GM18498 (cell line): ENCODE data around the gene DHRS1.
"Not testable (repeated sequence)": the region's sequence is repeated elsewhere in the genome, so short reads cannot be mapped to it uniquely, and the experiment has no call there.

Source experiments
- ATAC-seq: cut with Tn5 transposase; IDR thresholded peaks from one replicate; pipeline ENCODE4 v1.9.1; 2021; ENCODE audit warnings: mild to moderate bottlenecking, moderate library complexity; ENCODE audit not compliant: unreplicated experiment

Gene DHRS1

DNA sequence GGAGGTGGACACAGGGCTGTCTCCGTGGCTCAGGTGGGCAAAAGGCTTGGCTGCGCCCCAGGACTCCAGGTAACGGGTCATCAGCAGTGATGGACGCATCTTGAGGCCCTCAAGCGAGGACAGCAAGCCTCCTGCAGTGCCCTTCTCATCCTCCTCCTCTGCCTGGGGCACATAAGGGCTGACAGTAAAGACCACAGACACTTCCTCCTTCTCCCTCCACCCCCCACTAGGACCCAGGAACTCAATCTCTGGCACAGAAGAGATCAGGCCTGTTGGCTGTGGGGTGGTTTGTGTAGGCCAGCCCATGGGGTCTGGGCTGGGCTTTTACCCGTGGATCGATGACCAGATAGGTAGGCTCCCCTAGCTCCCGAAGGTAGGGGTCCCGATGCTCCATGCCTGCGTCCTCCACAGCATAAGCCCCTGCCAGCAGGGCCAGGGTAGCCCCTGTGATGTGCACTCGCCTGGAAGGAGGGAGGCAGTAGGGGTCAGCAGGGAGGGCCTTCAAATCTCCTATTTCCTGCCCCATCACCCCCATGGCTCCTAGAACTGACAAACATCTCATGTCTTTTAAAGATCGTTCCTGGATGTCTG, 29.6 kb upstream of the DHRS1 start:
- no peak for ATAC-seq

DNA sequence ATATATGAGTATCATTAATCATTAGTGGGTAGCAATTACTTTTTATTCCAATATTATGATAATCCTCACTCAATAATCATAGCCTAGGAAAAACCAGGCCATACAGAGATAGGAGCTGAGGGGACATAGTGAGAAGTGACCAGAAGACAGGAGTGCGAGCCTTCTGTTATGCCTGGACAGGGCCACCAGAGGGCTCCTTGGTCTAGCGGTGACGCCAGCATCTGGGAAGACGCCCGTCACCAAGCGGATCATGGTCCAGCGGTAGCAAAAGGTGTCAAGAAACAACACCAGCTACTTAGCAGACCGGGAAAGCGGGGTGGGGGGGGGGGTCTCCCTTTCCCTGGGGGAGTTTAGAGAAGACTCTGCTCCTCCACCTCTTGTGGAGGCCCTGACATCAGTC, 28.3 kb upstream of the DHRS1 start:
- not testable (repeated sequence) for ATAC-seq

DNA sequence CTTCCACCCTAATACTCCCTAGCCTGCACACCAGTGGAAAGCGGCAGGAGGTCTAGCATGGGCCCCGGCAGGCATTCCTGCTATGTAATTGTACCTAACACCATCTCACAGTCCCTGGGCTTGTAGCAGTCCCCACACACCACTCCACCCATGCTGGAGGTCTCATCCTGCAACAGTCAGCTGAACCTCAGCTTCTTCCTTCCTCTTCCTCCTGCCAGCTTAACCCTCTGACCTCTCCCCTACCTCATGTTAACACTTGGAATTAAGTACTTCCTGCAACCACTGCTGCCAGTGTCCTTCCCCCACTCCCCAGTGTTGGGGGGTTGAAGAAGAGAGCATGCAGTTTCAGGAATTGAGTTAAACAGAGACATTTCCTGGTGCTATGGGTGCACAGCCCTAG, 27.7 kb upstream of the DHRS1 start:
- ATAC-seq, result no peak

DNA sequence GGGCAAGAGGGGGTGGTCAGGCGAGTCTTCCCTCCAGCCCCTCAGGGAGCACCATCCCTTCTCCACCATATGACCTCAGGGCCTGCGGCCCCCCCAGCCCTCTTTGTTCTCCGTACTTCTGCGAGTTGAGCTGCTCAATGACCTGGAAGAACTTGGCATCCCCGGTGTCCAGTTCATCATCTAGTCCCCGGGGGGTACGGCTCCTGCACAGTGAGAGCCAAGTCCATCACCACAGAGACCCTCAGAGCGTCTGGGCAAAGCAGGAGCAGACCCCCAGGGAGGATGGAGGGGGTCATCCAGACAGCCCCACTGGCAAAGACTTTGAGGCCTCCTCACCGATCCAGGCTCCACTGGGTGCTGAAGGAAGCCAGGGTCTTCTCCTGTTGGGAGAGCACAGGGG, 26.4 kb upstream of the DHRS1 start:
- ATAC-seq, result no peak

DNA sequence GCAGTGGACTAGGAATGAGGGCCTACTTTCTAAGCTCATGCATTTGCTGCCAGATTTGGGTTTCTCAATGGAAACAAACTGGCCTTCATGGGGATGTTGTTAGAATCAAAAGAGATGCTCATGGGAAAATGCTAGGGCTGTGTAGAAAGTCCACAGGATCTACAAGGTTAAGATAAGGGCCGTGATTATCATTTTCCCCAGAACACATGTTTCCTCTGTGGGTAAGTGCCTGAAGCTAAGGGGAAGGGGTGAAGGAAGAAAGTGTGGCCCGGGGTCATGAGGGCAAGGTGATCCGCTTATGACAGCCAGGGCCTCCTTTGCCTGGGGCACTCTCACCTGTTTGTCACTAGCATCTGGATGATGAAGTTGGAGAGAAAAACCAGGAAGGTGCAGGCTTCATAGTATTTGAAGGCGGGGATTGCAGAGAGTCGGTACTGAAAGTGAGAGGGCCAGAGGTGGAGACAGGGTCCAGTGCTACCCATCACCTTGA, 25.5 kb upstream of the DHRS1 start:
- ATAC-seq, result no peak

DNA sequence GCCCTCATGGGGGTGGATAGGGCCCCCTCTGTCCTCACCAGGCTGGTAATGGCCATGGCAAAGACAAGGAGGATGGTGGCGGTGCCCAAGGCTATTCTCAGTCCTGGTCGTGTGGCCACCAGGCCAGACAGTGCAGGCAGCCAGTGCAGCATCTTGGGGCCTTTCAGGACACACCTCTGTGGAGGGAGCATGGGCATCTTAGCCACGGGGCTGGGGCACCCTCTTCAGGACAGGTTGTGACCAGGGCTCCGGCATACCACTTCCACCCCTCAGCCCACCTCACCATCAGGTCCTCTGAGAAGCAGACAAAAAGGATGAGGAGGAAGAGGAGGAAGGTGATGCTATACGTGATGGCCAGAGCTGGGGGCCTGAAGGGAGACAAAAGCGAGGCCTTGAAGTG, 24.4 kb upstream of the DHRS1 start:
- no peak for ATAC-seq

DNA sequence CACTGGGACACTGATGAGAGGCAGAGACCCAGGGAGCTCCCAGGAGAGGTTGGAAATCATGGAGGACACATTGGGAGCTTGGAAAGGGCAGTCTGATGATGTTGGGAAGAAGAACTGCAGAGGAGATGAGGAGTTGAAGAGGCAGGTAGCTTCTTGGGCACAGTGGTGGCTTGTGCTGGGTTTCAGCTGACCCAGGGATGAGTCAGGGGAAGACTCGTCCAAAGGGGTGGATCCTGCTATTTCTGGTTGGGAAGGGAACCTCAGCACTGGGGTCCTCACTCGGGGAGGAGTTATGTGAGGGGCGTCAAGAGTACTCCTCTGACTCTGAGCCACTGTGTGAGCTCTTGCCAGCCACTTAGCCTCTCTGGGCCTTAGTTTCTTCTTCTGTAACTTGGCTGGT, 23.8 kb upstream of the DHRS1 start:
- no peak for ATAC-seq

DNA sequence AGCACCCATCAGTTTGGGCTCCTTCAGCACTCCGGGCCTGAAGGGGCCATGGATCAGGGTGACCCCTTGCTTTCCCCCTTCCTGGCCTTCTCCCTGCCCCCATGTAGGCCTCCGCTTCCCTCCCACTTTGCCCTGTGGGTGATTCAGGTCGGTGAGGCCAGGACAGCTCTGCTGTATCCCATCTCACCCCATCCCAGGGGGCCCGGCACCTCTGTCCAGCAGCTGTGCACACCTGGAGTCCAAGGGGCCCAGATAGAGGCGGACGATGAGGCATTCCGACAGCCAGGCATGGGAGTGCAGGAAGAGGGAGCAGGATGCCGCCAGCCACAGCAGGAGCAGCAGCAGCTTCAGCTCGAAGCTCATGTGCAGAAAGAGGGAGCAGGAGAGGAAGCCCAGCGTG, 23.1 kb upstream of the DHRS1 start:
- ATAC-seq, result no peak

DNA sequence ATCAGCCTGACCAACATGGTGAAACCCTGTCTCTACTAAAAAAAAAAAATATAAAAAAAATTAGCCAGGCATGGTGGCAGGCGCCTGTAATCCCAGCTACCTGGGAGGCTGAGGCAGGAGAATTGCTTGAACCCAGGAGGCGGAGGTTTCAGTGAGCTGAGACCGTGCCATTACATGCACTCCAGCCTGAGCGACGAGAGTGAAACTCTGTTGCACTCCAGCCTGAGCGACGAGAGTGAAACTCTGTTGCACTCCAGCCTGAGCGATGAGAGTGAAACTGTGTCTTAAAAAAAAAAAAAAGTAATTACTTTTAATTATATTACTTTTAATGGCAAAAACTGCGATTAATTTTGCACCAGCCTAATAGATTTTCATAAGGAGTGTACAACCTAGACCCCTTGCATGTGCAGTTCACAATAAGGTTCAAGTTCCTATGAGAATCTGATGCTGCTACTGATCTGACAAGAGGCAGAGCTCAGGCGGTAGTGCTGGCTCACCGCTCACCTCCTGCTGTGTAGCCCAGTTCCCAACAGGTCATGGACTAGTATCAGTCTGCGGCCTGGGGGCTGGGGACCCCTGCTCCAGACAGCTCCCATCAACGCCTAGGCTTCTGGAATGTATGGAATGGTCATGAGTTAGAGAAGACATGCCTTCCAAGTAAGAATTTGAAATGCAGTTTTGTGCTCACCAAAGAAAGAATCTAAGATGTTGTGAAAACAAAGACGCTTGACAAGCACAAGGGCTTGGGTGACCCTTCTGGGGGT, 21.8 kb upstream of the DHRS1 start:
- ATAC-seq, result no peak

DNA sequence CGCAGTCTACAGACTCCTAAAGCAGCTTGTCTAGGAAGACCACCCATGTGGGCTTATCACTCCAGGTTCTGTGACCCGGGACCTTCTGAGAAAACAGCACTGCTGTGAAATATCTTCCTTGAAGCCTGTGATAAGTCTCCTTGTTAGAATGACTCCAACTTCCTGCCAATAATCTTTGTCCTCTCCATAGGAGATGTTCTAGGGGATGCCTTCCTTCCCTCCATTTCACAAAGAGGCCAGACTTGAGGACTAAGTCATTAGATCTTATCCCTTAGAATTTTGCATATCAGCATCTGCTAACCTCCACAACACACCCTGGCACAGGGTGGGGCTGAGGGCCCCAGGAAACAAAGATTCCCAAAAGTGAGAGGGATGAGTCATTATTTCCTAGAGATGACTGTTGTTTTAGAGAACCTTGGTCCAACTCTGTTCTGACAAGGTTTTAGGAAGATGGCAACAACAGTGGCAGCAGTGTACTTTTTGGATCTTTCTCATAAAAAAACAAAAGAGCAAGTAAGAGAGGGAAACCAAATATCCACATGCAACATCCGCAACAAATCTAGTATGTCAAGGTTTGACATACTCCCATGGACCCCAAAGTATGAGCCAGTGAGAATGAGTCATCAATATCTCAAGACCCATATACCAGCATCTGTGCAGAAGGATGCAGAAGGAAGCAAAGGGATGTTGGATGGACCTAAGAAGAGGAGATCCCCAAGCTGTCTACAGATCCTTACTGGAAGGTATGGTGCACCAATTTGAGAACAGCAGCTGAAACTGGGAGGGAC, 17.8 kb upstream of the DHRS1 start:
- no peak for ATAC-seq

DNA sequence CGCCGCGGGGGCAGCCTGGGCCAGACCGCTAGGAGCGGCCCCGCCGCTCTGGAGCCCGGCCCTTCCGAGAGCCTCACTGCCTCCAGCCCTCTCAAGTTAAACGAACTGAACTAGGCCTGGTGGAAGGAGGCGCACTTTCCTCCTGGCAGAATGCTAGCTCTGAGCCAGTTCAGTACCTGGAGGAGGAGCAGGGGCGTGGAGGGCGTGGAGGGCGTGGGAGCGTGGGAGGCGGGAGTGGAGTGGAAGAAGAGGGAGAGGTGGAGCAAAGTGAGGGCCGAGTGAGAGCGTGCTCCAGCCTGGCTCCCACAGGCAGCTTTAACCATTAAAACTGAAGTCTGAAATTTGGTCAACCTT, 17.0 kb upstream of the DHRS1 start:
- ATAC-seq, result no peak

DNA sequence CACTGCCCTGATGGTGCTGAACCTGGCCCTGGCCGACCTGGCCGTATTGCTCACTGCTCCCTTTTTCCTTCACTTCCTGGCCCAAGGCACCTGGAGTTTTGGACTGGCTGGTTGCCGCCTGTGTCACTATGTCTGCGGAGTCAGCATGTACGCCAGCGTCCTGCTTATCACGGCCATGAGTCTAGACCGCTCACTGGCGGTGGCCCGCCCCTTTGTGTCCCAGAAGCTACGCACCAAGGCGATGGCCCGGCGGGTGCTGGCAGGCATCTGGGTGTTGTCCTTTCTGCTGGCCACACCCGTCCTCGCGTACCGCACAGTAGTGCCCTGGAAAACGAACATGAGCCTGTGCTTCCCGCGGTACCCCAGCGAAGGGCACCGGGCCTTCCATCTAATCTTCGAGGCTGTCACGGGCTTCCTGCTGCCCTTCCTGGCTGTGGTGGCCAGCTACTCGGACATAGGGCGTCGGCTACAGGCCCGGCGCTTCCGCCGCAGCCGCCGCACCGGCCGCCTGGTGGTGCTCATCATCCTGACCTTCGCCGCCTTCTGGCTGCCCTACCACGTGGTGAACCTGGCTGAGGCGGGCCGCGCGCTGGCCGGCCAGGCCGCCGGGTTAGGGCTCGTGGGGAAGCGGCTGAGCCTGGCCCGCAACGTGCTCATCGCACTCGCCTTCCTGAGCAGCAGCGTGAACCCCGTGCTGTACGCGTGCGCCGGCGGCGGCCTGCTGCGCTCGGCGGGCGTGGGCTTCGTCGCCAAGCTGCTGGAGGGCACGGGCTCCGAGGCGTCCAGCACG, 16.4 kb upstream of the DHRS1 start:
- ATAC-seq, result no peak

DNA sequence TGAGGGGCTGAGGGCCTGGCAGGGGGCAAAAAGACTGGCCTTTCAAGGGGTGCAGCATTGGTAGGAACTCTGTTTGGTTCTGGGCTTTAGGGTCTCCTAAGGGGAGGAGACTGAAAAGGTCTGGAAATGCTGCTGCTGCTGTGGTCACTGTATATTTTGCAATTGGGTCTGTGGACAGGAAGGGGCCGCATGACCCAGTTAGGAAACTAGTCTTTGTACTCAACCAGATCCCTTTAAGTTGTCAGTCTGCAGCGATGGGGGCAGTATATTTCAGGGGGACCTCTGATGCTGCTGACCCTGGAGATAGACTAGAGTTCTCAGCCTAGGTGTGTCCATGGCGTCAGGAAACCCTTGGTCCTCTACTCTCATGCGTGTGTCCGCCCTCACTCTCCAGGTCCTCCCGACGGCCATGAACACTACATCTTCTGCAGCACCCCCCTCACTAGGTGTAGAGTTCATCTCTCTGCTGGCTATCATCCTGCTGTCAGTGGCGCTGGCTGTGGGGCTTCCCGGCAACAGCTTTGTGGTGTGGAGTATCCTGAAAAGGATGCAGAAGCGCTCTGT, 15.7 kb upstream of the DHRS1 start:
- ATAC-seq, result no peak

DNA sequence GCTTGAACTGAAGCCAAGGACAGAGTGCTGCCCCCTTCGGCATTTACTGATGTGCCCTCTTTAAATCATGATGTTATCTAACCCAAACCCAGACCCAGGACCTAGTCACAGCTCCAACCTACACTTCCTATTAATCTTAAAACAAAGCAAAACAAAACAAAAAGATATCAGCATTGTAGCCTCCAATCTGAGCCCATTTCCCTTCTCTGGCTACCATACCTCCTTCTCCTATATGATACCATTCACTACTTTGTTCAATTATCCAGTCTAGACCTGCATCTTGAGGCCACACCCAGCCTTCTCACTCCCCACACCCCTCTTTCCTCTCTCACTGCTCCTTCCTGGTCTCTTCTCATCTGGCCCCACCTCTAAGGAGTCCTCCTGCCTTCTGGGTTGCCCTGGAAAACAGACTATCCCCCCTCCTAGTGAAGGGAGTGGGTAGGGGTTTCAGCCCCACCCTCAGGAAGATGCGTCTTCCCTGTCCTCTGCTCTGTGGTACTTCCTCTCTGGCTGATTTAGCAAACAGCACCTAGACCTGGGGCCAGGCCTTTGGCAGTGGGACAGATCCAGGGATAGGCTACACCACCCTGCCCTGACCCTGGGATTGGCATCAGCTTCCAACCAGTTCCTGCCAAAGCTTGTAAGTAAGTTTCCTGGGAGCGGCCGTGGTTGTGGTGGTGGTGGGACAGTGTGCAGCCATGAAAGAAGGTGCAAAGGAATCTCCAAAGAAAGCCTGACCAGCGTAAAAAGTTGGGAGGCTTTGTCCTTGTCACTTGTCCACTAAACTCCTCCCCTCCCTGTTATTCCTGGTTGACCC, 15.0 kb upstream of the DHRS1 start:
- no peak for ATAC-seq

DNA sequence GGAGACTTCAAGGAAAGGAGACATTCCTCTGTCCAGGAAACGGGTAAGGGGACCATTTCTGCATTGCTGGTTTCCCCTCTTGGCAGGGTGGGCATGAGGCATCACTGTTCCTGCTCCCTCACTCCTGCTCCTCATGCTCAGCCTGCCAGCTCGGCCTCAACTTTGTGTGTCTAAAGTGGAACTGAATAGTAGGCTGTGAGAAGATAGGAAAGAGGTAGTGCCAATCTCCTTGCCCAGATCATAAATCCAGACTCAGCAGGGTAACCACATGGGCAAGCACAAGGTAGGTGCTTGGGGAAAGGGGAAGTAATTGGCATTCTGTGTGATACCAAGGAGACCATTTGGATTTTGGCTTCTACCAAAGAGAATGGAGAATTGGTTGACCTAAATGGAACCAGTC, 14.3 kb upstream of the DHRS1 start:
- no peak for ATAC-seq

DNA sequence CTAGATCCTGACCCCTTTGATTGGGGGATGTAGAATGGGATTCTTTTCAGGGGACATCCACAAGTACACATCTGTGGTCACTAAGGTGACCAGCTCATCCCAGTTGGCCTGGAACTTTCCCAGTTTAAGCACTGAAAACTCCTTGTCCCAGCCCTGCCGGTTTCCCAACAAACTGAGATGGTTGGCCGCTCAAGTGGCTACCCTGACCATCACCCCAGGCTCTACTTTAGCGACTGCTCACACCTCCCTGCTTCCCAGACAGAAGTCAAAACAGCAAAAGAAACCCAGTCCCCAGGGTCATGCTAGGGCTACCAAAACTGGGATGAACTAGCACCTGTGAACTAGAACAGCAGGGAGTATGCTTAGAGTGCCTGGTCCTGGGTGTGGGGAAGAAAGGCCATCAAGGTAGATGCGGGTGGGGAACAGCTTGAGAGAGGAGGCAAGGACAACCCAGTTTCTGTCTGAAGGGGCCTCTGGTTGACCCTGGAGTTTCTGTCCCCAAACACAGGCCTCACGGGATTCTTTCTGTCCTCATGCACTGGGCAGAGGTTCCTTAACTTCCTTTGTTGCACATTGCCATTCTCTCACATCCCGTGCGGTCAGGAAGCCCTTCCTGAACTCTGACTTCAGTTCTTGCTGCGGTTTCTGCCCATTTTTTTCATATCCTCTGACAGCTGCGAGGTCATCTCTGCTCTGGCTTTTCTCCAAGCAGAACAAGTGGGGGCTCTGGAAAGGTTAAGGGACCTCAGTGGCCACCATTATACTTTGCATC, 13.3 kb upstream of the DHRS1 start:
- no peak for ATAC-seq

DNA sequence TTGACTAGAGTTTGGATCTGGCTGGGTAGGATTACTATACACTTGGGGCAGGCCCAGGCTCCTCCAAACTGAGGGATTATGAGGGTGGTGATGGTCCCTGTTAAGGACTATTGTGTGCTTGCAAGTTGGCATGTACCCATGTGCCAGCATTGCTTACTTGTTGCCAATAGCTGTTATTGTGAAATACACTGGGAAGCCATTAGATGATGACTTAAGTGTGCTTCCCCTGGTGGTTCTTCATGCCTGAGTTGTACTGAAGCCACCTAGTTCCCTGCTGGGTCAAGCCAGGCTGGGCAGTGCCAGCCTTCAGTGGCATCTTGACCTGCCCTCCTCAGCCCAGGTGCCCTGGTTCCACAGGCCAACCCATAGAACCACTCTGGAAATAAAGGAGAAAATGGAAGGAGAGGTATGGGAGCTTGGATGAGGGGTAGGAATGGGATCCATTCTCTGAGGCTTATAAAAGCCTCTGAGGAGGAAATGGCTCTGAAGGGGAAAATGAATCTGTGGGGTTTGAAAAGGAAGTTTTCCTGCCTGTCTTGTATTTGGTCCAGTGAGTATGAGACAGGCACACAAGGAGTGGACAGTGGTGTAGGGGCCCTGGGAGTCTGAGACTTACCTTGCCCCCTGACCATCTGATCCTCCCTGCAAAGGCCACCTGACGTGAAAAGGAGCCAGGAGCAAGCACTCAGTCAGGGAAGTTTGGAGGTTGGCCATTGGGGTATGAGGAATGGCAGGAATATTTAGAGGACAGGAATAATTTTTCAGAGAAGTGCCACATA, 12.4 kb upstream of the DHRS1 start:
- no peak for ATAC-seq
